ENCODE measurements around the gene CDH8.
"Not testable (repeated sequence)": the region's sequence is repeated elsewhere in the genome, so short reads cannot be mapped to it uniquely, and the experiment has no call there.

Gene CDH8

GRCh38 chr16:61792194-61792909 lies 243.9 kb downstream of the CDH8 start:
- TF ChIP-seq, protein P1, sequence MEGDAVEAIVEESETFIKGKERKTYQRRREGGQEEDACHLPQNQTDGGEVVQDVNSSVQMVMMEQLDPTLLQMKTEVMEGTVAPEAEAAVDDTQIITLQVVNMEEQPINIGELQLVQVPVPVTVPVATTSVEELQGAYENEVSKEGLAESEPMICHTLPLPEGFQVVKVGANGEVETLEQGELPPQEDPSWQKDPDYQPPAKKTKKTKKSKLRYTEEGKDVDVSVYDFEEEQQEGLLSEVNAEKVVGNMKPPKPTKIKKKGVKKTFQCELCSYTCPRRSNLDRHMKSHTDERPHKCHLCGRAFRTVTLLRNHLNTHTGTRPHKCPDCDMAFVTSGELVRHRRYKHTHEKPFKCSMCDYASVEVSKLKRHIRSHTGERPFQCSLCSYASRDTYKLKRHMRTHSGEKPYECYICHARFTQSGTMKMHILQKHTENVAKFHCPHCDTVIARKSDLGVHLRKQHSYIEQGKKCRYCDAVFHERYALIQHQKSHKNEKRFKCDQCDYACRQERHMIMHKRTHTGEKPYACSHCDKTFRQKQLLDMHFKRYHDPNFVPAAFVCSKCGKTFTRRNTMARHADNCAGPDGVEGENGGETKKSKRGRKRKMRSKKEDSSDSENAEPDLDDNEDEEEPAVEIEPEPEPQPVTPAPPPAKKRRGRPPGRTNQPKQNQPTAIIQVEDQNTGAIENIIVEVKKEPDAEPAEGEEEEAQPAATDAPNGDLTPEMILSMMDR (IDR thresholded peaks at IDR 0.05; ENCODE audit: low read depth, low read length): no peak
- H3K4me3 ChIP-seq (ENCODE audit: low read depth, low read length): no peak overlapping the region

DNA sequence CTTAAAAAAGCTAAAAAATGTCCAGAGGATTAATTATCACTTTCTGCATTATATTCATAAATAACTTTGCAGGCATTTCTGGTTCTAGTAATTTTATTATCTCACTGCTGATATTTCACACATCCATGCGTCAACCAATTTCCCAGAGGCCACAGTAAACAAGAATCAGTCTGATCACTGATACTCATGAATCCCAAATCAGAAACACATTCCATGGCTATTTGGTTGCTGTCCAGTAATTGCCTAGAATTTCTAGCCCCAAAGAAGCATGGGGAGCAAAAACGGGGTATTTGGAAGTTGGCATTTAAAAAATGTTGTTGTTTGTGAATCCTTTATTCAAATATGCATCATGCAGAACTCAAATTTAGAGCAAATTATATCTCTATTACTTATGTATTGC lies 244.8 kb downstream of the CDH8 start:
- TF ChIP-seq, protein P1 (IDR thresholded peaks at IDR 0.05; ENCODE audit: low read depth, low read length): no peak
- no peak overlapping the region for H3K4me3 ChIP-seq (ENCODE audit: low read depth, low read length)

DNA sequence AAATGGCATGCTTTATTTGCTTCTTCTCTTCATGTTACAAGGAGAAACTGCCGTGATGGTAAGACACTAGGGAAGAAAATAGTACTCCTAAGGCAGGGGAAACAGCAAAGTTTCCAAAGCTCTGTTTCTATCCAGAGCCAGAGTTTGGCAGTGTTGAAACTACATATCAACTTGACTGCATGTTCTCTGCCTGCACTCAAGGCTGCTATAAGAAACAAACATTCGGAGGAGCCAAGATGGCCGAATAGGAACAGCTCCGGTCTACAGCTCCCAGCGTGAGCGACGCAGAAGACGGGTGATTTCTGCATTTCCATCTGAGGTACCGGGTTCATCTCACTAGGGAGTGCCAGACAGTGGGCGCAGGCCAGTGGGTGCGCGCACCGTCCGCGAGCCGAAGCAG lies 254.4 kb downstream of the CDH8 start:
- not testable (repeated sequence) for H3K4me3 ChIP-seq (ENCODE audit: low read depth, low read length)

- no peak overlapping the region for H3K4me3 ChIP-seq (ENCODE audit: low read depth, low read length)
- TF ChIP-seq, protein P1 (IDR thresholded peaks at IDR 0.05; ENCODE audit: low read depth, low read length): no peak
Observed at GRCh38 chr16:61780161-61780560, 256.1 kb downstream of the CDH8 start.

DNA sequence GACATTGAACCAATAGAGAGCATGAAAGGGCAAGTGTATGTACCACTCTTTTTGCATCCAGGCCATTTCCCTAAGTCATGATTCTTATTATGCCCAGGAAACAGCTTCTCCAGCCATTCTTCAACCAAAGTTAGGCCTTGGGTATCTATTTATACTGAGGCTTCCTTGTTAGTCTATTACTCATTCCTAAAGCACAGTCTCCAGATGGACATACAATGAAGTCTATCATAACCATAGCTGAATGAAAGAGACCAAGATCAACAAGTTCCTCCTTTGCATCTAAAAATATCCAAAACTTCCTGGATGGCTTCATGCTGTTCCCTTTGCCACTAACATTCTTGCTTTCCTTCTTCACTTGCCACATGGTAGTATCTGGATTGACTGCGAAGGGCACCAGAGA lies 265.9 kb downstream of the CDH8 start:
- no peak overlapping the region for H3K4me3 ChIP-seq (ENCODE audit: low read depth, low read length)
- TF ChIP-seq, protein P1 (IDR thresholded peaks at IDR 0.05; ENCODE audit: low read depth, low read length): no peak

DNA sequence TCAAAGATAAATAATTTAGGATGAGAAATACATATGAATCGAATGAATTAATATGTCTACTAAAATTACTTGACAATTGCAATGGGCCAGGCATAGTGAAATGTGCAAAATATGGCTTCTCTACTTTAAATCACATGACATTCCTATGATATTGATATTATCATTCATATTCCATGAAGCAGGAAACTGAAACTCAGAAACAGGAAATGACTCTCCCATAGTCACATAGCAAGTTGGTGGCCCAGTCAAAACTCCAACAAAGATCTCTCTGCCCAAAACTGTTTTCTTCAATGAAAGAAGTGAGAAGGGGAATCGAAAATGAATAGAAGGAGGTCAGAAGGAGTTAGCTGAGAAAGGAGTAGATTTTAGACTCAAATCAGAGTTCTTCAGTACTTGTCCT lies 272.2 kb downstream of the CDH8 start:
- TF ChIP-seq, protein P1 (IDR thresholded peaks at IDR 0.05; ENCODE audit: low read depth, low read length): no peak
- no peak overlapping the region for H3K4me3 ChIP-seq (ENCODE audit: low read depth, low read length)

DNA sequence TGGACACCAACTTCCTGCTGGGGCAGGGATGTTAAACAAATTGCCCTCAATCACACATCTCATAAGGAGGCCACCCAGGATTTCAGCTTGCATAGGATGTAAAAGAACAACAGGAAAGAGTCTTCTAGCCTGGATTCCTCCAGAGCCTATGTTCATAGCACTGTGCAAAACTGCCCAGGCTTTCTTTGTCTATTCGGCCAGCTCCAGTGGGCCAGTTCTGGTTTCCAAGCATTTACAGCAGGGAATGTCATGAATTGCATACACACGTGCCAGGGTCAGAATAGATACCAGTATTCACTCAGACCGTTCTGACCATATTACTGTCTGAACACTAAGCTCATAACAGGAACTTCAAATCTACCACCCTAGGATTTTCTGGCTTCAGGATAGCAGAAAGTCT lies 273.2 kb downstream of the CDH8 start:
- no peak overlapping the region for H3K4me3 ChIP-seq (ENCODE audit: low read depth, low read length)
- TF ChIP-seq, protein P1 (IDR thresholded peaks at IDR 0.05; ENCODE audit: low read depth, low read length): no peak

DNA sequence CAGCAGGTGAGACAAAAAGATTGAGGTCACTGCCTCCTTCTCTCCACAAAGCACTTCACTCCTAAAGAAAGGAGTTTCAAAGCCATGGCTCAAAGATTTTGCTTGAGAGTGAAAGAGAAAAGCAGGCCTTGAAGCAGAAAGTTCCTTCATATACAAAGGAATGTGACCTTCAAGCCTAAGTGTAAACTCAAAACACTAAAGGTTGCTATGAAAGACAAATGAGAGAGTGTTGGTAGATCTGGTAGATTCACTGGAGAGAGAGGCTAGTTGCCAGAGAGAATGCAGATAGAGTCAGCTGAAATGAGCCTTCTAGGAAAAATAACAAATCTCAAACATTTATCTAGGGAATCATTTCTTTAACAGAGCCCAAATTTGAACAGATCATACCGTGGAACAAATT lies 305.2 kb downstream of the CDH8 start:
- H3K4me3 ChIP-seq (ENCODE audit: low read depth, low read length): no peak overlapping the region
- TF ChIP-seq, protein P1 (IDR thresholded peaks at IDR 0.05; ENCODE audit: low read depth, low read length): no peak
